GM21786 (cell line): ENCODE measurements around the gene IFNA16.
"Not testable (repeated sequence)": the region's sequence is repeated elsewhere in the genome, so short reads cannot be mapped to it uniquely, and the experiment has no call there.

ENCODE experiments used
- ATAC-seq: cut with Tn5 transposase; IDR thresholded peaks from one replicate; pipeline ENCODE4 v1.9.1; 2021; ENCODE audit not compliant: unreplicated experiment

IFNA16 gene

DNA sequence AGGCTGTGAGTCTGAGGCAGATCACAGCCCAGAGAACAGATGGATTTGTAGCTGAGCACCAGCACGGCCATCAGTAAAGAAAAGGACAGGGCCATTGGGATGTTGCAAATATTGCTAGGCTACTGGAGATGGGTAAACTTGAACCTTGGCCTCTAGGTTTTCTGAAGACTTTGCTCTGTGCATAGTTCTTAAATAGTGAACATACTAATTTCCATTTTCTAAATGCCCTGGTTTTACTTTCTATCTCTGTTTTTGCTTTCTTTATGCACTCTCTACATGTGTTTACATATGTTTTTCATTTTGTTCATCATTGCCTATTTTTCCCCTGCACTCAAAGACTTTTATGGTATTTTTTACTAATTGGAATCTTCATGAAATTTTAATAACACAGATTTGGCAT lies at the start of gene IFNA16:
Gene IFNA16, minus strand, starts transcription at position 101 of the 400 bp plus-strand sequence. Its CDS starts 6 bp downstream, at position 95.
- ATAC-seq: not testable (repeated sequence)

DNA sequence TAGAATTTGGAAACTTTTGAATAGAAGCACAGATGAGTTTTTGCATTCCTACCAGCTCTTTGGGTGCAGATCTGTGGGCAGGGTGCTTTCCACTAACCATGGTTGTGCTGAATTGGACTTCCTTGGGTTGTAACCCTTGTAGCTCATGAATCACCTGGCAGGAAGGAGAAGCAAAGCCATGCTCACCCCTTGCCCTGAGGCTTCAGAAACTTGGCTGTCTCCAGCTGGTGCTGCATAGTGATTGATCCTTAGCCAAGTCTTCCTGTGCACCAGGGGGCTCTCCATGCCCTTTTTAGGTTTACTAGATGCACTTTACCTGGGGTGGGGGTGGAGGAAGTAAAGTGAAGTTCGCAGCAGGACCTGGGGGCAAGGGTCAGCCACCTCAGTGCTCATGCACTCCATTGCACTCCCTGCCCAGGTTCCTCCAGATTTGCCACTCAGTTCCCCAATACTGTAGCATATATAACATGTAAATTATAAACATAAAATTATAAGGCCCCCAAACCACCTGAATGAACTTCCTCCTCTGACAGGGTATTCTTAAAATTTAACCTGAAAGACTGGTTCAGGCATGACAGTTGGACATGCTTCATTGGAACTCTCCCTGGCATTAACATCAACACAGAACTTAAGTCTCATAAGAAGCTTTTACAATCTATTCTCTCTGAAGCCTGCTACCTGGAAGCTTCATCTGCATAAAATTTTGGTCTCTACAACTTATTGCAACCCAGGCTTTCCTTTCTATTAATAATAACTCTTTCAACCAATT lies 48.5 kb upstream of the IFNA16 start:
- ATAC-seq: no peak

DNA sequence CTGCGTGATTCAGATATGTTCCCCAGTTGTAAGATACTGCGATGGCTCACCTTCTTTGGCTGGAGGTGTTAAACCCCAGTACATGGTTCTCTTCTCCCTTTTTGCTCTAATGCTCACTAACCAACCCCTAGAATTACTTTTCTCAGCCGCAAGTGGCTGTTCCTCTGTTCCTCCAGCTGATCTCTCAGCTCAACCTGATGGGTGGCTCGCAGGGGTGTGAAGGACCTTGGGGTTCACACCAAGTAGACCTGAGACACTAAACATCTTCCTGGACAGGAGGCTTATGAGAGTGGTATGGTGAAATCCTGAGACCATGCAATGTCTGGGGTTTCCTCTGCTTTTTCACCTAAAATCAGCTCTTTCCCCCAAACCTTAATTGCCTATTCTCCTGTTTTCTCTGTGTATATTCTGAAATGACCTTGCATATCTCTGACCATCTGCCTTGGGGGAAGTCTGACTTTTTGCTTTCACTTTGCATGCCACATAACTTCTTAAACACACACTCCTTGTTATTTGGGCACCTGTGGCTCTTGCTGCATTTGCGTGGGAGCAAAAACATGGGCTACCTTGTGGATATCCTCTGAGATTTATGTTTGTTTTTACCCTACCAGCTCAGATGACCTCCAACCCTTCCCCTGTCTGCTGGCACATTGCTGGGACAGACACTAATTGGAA lies 38.6 kb upstream of the IFNA16 start:
- ATAC-seq: peak; percentile 41

DNA sequence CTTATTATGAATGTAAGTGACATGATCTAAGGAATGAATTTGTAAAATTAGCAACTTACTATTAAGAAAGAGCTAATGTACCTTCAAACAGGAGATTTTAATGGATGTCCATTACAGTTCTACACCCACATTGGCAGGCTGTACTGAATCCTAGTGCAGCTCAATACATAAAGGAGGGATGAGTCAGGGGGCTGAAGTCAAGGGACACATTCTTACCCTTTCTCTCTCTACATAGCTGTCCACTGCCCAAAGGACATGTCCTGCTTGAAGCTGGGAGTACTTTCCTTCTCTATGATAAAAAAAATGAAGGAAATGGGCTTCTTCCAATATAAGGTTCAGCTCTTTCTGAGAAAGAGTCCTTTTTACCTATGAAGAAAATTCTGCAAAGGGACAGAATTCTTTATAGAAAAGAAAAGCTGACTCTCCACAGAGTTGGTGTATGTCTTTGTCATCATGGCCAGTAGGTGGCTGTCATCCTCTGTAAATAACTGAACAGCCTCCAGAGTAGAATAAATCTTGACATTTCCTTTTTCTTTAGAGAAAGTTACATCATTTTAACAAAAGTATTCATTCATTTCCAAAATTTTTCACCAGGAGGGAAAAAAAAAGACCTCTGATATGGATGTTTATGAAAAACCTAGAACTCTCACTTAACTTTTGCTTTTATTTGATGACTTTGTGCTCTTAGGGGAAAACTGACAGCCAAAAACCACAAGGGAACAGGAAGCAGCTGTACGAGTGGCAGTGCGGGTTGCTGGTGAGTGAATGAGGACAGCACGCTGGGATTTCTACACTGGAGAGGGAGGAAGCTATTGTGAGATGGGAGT lies 35.8 kb upstream of the IFNA16 start:
- peak; percentile 71 for ATAC-seq

DNA sequence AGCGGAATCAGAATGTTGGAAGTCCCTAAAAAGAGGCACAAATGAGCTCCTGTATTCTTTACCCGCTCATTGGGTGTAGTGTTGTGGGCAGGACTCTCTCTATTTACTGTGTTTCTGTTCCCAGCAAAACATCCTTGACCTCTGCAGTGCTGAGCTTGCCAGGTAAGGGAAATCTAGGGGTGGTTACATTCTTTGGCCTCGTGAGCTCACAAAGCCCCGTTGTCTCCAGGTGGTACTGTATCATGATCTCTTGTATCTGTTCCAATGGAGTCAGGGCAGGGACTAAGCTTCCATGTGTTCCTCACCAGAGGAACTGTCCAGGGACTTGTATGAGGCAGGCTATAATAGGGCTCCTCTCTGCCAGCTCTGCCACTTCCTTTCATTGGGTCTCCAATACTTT lies 34.5 kb upstream of the IFNA16 start:
- ATAC-seq: no peak

DNA sequence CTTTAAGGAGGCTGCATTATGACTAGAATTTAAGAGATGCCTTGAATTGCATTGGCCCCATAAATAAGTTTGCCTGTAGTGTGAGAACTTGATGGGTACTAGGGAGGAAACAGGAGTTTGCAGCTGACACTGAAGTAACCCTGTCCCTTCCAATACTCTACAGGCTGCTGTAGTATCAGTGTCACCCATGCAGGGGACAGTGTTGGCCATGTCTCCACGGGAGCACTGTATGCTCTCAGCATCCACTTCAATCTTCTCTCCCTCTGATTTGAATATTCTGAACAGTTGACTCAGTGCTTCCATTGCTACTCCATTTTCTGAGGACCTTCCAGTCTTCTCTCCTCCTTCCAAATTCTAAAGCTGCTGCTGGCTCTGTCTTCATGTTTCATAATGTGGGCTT lies 34.1 kb upstream of the IFNA16 start:
- no peak for ATAC-seq

DNA sequence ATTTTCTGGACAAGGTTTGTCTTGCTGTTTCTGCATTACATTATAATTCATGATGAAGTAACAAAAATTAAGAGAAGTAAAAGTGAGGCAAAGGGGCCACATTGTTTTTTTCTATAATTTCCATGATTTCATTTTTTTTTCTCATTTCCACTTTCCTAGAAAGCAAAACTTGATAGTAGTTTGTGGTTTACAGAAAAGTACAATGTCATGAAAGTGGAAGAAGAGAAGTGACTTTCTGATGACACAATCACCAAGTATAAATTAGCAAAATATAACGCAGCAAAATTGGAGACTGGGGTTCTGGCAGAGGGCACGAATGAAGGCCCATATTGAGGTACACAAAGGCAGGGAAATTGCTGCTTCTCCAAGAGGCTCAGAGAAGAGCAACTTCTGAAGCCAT lies 27.7 kb upstream of the IFNA16 start:
- no peak for ATAC-seq

DNA sequence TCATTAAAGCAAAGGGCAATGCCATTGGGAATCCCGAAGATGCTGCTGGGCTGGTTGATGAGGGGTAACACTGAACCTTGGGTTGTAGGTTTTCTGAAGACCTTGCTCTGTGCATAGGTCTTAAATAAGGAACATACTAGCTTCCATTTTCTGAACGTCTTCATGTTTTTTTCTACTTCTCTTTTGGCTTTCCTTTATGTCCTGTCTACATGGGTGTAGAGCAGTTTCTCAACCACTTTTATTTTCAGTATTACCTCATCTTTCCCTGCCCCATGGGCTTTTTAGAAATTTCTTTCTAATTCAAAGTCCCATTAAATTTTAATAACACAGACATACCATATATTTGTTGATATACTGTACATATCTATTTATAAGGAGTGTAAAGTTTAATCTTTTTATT lies 22.8 kb upstream of the IFNA16 start, which contains the start of gene IFNA14:
Gene IFNA14, minus strand, starts transcription at position 95 of the 400 bp plus-strand sequence. Its CDS starts 70 bp downstream, at position 25.
- ATAC-seq: no peak

DNA sequence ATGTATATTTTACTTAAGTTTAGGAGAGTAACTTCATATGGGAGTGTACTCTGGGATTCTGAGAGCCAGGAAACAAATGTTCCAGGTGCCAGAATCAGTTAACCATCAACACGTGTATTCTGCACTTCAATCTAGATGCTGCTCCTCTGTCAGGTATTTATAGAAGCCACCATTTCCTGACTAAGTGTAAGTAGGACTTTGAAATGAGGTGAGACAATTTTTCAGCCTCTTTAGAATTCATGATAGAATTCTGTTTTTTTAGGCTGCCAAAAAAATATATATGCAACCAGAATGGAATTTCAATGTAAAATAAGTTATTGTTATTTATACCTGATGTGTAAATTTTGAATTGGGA lies 19.2 kb upstream of the IFNA16 start:
- not testable (repeated sequence) for ATAC-seq

DNA sequence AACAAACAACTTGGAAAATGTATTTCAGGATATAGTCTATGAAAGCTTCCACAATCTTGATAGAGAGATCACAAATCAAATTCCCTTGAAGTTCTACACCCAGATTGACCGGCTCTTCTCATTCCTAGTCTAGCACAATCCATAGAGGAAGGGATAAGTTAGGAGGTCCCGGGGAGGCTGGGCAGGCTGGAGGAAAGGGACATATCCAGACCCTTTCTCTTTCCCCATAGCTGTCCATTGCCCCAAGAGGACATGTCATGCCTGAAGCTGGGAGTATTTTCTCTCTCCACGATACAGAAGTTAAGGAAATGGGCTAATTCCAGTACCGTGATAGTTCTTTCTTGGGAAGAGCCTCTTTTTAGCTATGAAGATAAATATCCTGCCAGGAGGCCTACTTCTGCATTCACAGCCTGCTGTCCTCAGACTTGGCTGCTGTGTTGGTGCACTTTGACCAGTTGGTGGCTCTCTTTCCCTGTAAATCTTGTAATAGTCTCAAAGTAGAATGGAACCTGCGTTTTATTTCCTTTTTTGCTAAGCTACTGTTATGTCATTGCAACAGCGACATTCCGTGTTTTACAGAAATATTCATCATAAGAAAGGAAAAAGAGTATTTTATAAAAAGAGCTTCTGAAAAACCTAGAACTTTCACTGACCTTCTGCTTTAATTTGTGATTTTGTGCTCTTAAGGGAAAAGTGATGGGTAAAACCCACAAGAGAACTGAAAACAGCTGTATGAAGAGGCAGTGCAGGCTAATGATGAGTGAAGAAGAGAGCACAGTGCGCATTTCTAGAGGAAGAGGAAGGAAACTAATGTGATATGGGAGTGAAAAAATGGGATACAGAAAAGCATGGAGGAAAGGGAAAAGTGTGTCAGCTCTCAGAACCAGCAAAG lies 18.6 kb upstream of the IFNA16 start:
- ATAC-seq: peak; percentile 74

DNA sequence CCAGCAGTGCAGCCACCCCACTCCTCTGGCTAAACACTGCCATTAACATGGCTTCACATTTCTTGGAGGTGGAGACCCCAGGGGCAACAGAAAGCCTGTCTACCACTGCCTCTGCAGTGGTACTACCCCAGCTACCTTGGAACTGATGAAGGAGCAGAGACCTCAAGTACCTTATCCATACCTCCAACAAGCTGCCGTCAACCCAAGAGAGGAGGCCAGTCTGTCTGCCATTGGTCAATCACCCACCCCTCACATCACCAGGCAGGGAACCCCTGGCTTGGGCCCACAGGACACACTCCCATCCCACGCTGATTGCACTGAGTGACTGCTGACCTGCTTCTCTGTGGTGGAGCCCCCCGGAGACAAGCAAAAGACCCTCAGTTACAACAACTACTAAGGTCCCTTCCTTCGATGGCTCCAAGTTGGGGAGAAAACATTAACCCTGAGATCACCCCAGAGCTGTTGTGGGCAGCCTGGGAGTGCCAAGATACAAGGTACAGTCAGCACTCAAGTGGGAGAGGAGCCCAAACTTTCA lies 17.1 kb upstream of the IFNA16 start:
- no peak for ATAC-seq

DNA sequence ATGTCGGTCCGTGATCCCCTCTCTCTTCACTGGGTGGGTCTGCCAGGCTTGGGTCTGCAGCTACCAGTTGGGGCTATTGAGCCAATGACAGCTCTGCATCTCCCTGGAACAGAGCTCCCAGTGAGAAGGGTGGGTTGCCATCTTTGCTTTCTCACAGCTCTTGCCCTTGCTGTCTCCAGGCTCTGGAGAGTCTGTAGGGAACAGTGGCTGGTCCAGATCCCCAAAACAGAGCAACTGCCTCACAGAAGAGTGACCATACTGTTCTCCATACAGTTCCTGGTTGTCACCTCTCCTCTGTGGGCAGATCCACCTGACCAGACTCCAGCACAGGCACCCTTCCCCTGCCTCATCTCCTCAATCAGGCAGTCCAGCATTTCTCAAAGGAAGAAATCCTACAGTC lies 16.1 kb upstream of the IFNA16 start:
- no peak for ATAC-seq

DNA sequence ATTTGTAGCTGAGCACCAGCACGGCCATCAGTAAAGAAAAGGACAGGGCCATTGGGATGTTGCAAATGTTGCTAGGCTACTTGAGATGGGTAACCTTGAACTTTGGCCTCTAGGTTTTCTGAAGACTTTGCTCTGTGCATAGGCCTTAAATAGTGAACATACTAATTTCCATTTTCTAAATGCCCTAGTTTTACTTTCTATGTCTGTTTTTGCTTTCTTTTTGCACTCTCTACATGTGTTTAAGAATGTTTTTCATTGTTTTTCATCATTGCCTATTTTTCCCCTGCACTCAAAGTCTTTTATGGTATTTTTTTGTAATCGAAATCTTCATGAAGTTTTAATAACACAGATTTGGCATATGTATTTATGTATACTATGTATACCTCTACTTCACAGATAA lies 11.0 kb upstream of the IFNA16 start, which contains the start of gene IFNA17:
Gene IFNA17, minus strand, starts transcription at position 101 of the 400 bp plus-strand sequence. Its CDS starts 49 bp downstream, at position 52.
- no peak for ATAC-seq

DNA sequence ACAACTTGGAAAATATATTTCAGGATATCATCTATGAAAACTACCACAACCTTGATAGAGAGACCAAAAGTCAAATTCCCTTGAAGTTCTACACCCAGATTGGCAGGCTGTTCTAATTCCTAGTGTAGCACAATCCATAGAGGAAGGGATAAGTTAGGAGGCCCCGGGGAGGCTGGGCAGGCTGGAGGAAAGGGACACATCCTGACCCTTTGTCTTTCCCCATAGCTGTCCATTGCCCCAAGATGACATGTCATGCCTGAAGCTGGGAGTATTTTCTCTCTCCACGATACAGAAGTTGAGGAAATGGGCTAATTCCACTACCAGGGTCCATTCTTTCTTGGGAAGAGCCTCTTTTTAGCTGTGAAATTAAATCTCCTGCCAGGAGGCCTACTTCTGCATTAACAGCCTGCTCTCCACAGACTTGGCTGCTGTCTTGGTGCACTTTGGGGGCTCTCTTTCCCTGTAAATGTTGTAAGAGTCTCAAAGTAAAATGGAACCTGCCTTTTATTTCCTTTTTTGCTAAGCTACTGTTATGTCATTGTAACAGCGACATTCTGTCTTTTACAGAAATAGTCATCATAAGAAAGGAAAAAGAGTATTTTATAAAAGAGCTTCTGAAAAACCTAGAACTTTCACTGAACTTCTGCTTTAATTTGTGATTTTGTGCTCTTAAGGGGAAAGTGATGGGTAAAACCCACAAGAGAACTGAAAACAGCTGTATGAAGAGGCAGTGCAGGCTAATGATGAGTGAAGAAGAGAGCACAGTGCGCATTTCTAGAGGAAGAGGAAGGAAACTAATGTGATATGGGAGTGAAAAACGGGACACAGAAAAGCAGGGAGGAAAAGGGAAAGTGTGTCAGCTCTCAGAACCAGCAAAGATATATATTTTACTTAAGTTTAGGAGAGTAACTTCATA lies 3.4 kb downstream of the IFNA16 start:
- peak; percentile 83 for ATAC-seq

DNA sequence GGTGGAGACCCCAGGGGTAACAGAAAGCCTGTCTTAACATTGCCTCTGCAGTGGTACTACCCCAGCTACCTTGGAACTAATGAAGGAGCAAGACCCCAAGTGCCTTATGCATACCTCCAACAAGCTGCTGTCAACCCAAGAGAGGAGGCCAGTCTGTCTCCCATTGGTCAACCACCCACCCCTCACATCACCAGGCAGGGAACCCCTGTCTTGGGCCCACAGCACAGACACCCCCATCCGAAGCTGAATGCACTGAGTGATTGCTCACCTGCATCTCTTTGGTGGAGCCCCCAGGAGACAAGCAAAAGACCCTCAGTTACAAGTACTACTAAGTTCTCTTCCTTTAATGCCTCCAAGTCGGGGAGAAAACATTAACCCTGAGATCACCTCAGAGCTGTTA lies 5.0 kb downstream of the IFNA16 start:
- not testable (repeated sequence) for ATAC-seq

DNA sequence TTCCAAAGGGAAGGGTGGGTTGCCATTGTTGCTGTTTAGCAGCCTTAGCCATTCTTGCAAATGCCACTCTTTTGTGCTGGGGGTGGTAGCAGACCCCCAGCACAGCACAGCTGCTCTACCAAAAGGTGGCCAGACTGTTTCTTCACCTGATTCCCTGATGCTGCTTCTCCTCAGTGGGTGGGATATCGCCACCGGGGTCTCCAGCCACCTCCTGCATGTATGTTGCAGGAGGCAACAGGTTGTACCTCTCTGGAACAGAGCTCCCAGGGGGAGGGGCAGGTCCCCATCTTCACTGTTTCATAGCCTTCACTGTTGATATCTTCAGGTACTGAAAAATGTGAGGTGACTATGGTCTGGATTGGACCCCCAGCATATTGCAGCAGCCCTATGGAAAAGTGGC lies 6.3 kb downstream of the IFNA16 start:
- not testable (repeated sequence) for ATAC-seq

DNA sequence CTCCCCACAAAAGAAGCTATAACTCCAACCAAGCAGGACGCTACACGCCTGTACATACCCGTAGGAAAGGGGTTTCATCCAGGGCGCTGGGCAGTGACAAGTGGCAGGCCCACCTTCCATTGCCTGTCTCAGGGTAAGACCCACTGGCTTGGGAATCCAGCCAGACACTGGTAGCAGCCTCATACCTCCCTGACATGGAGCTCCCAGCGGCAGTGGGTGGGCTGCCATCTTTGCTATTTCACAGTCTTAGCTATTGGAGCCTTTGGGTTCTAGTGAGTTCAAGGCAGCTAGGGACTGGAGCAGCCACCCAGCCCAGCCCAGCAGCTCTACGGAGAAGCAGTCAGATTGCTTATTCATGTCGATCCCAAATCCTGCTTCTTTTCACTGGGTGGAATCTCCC lies 6.8 kb downstream of the IFNA16 start:
- ATAC-seq: no peak

DNA sequence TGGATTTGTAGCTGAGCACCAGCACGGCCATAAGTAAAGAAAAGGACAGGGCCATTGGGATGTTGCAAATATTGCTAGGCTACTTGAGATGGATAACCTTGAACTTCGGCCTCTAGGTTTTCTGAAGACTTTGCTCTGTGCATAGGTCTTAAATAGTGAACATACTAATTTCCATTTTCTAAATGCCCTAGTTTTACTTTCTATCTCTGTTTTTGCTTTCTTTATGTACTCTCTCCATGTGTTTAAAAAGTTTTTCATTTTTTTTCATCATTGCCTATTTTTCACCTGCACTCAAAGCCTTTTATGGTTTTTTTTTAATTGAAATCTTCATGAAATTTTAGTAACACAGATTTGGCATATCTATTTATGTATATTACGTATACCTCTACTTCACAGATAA lies 10.1 kb downstream of the IFNA16 start, which contains the start of gene IFNA10:
Gene IFNA10, minus strand, starts transcription at position 101 of the 400 bp plus-strand sequence. Its CDS starts 46 bp downstream, at position 55.
- not testable (repeated sequence) for ATAC-seq

DNA sequence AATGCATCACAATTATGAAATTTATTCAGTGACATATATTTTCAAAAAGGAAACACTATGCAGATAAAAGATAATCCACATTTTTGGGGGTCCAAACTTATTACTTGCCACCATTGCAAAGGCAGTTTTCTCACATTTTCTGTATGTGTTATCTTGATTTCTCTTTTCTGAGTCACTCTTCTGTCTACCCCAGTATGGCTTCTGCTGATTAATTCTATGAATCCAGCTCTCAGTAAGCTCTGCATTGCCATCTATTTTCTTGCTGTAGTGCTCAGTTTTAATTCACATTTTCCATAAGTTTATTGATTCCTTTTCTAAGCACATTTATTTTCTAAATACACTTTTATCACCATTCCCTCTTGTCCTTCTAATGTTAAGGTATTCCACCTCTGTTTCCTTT lies 11.9 kb downstream of the IFNA16 start:
- ATAC-seq: no peak
